Stimulated activated memory B cell treated with anti-CD40 and anti-IgM and Interleukin-4, amounts not matched to agents 10 μg/mL and 1 μg/mL and 100 μg/mL, for 72 hours (primary cell): Measurements from ENCODE around the gene PPP1R1C.
A peak's percentile ranks its signal among the peaks of the same experiment; 100 is the strongest.
"Not testable (repeated sequence)": the region's sequence is repeated elsewhere in the genome, so short reads cannot be mapped to it uniquely, and the experiment has no call there.

Experiments
- ATAC-seq: fragments of 150-1000 bp; cut with Tn5 transposase; 2 replicates; pipeline ENCODE4 v1.10.0; 2021
- H3K27ac Mint-ChIP-seq: one replicate; pipeline ENCODE4 v1.8.0; 2022; ENCODE audit warnings: mild to moderate bottlenecking, mixed read lengths
- H3K27me3 Mint-ChIP-seq: one replicate; pipeline ENCODE4 v1.8.0; 2022; ENCODE audit warnings: mixed read lengths
- H3K36me3 Mint-ChIP-seq: one replicate; pipeline ENCODE4 v1.8.0; 2022; ENCODE audit warnings: mixed read lengths
- H3K4me1 Mint-ChIP-seq: one replicate; pipeline ENCODE4 v1.8.0; 2022; ENCODE audit warnings: mixed read lengths
- H3K4me3 Mint-ChIP-seq: one replicate; pipeline ENCODE4 v1.8.0; 2022; ENCODE audit warnings: mild to moderate bottlenecking, moderate library complexity, mixed read lengths
- H3K9me3 Mint-ChIP-seq: one replicate; pipeline ENCODE4 v1.8.0; 2022; ENCODE audit warnings: mixed read lengths

Gene PPP1R1C

GRCh38 chr2:181957668-181958067 is 28.0 kb upstream of the PPP1R1C start:
- Mint-ChIP-seq H3K27me3 (peaks cover 21% of the 10 kb centered on the region), H3K4me3 (no peak overlapping the region), H3K4me1 (peaks cover 7% of the 10 kb centered on the region), H3K9me3 (no peaks in the 10 kb centered on the region), H3K36me3 (no peaks in the 10 kb centered on the region), H3K27ac (no peak overlapping the region)
- no peak for ATAC-seq

GRCh38 chr2:181958726-181959125 is 26.9 kb upstream of the PPP1R1C start:
- Mint-ChIP-seq H3K4me3 (no peak overlapping the region), H3K27ac (no peak overlapping the region), H3K36me3 (no peaks in the 10 kb centered on the region), H3K9me3 (no peaks in the 10 kb centered on the region), H3K27me3 (peaks cover 21% of the 10 kb centered on the region), H3K4me1 (peaks cover 7% of the 10 kb centered on the region)
- no peak for ATAC-seq

GRCh38 chr2:181959508-181959907 is 26.1 kb upstream of the PPP1R1C start:
- peaks cover 21% of the 10 kb centered on the region for H3K27me3 Mint-ChIP-seq
- no peak for ATAC-seq
- H3K4me3 Mint-ChIP-seq = no peak overlapping the region
- no peaks in the 10 kb centered on the region for H3K36me3 Mint-ChIP-seq
- H3K27ac Mint-ChIP-seq = no peak overlapping the region
- peaks cover 7% of the 10 kb centered on the region for H3K4me1 Mint-ChIP-seq
- H3K9me3 Mint-ChIP-seq = no peaks in the 10 kb centered on the region

GRCh38 chr2:181961167-181961566 is 24.5 kb upstream of the PPP1R1C start:
- not testable (repeated sequence) for H3K4me3 Mint-ChIP-seq, H3K4me1 Mint-ChIP-seq, H3K36me3 Mint-ChIP-seq, ATAC-seq, H3K9me3 Mint-ChIP-seq, H3K27ac Mint-ChIP-seq
- peaks cover 21% of the 10 kb centered on the region for H3K27me3 Mint-ChIP-seq

GRCh38 chr2:181962142-181962541 is 23.5 kb upstream of the PPP1R1C start:
- Mint-ChIP-seq H3K27me3 (peaks cover 27% of the 10 kb centered on the region), H3K27ac (no peak overlapping the region), H3K4me1 (peaks cover 11% of the 10 kb centered on the region), H3K9me3 (no peaks in the 10 kb centered on the region), H3K36me3 (no peaks in the 10 kb centered on the region), H3K4me3 (no peak overlapping the region)
- no peak for ATAC-seq

GRCh38 chr2:181970160-181970794 is 15.4 kb upstream of the PPP1R1C start:
- no peak overlapping the region for H3K27ac Mint-ChIP-seq
- H3K36me3 Mint-ChIP-seq = no peaks in the 10 kb centered on the region
- H3K4me1 Mint-ChIP-seq = peaks cover 12% of the 10 kb centered on the region
- no peak for ATAC-seq
- H3K4me3 Mint-ChIP-seq = no peak overlapping the region
- H3K27me3 Mint-ChIP-seq = peaks cover 21% of the 10 kb centered on the region
- H3K9me3 Mint-ChIP-seq = no peaks in the 10 kb centered on the region

GRCh38 chr2:181971032-181971431 is 14.6 kb upstream of the PPP1R1C start:
- Mint-ChIP-seq H3K36me3 (no peaks in the 10 kb centered on the region), H3K4me3 (no peak overlapping the region), H3K27ac (no peak overlapping the region), H3K4me1 (peaks cover 12% of the 10 kb centered on the region), H3K9me3 (no peaks in the 10 kb centered on the region), H3K27me3 (peaks cover 21% of the 10 kb centered on the region)
- ATAC-seq = no peak

- H3K4me1 Mint-ChIP-seq = peaks cover 8% of the 10 kb centered on the region
- ATAC-seq = no peak
- no peaks in the 10 kb centered on the region for H3K9me3 Mint-ChIP-seq
- no peak overlapping the region for H3K27ac Mint-ChIP-seq
- H3K4me3 Mint-ChIP-seq = no peak overlapping the region
- H3K36me3 Mint-ChIP-seq = no peaks in the 10 kb centered on the region
- H3K27me3 Mint-ChIP-seq = peaks cover 10% of the 10 kb centered on the region
Measured at GRCh38 chr2:181972431-181973170, 13.1 kb upstream of the PPP1R1C start.

- Mint-ChIP-seq H3K36me3 (no peaks in the 10 kb centered on the region), H3K9me3 (no peaks in the 10 kb centered on the region), H3K4me3 (no peak overlapping the region), H3K27ac (no peak overlapping the region), H3K27me3 (peaks cover 4% of the 10 kb centered on the region), H3K4me1 (peaks cover 11% of the 10 kb centered on the region)
- no peak for ATAC-seq
Measured at GRCh38 chr2:181973171-181973783, 12.4 kb upstream of the PPP1R1C start.

- peak; percentile 70 for ATAC-seq
- Mint-ChIP-seq H3K27ac (peak overlapping the region; percentile 57), H3K4me1 (peaks cover 14% of the 10 kb centered on the region), H3K9me3 (no peaks in the 10 kb centered on the region), H3K27me3 (no peaks in the 10 kb centered on the region), H3K36me3 (no peaks in the 10 kb centered on the region), H3K4me3 (no peak overlapping the region)
Measured at GRCh38 chr2:181977661-181978350, 7.8 kb upstream of the PPP1R1C start.

- H3K4me1 Mint-ChIP-seq = peaks cover 14% of the 10 kb centered on the region
- H3K27ac Mint-ChIP-seq = peak overlapping the region; percentile 57
- no peaks in the 10 kb centered on the region for H3K36me3 Mint-ChIP-seq
- H3K9me3 Mint-ChIP-seq = no peaks in the 10 kb centered on the region
- peak; percentile 47 for ATAC-seq
- H3K27me3 Mint-ChIP-seq = no peaks in the 10 kb centered on the region
- H3K4me3 Mint-ChIP-seq = no peak overlapping the region
Measured at GRCh38 chr2:181978351-181979150, 7.1 kb upstream of the PPP1R1C start.

GRCh38 chr2:181984060-181984459 is 1.6 kb upstream of the PPP1R1C start:
- Mint-ChIP-seq H3K36me3 (no peaks in the 10 kb centered on the region), H3K4me3 (no peak overlapping the region), H3K4me1 (no peaks in the 10 kb centered on the region), H3K27ac (no peak overlapping the region), H3K9me3 (no peaks in the 10 kb centered on the region), H3K27me3 (no peaks in the 10 kb centered on the region)
- no peak for ATAC-seq

GRCh38 chr2:181984814-181985631 is 630 bp upstream of the PPP1R1C start:
- Mint-ChIP-seq H3K27ac (no peak overlapping the region), H3K36me3 (no peaks in the 10 kb centered on the region), H3K4me3 (no peak overlapping the region), H3K4me1 (no peaks in the 10 kb centered on the region), H3K27me3 (no peaks in the 10 kb centered on the region), H3K9me3 (no peaks in the 10 kb centered on the region)
- ATAC-seq = peak; percentile 8
